ENCODE measurements around the gene TNXB. TPM values are rescaled to one million over a fixed set of nuclear protein-coding genes. Genes with fewer than 3 reads are reported as not detected.

The TNXB gene
- total and polyA plus RNA-seq, 9 of the 15 experiments (the other 6 are each of a cell fraction or from before 2014, with no cell fraction given) = 0.14 to 28.1 (median 12.4) TPM

- no peak for TF ChIP-seq CREB5 (CRISPR knock-in tag; IDR thresholded peaks at IDR 0.05)
- peak; percentile 39; the same call in 1 of the 2 replicates for TF ChIP-seq ZNF589 (CRISPR knock-in tag; IDR thresholded peaks at IDR 0.05; ENCODE audit: low read depth)
- TF ChIP-seq DLX4 (CRISPR knock-in tag; IDR thresholded peaks at IDR 0.05) = no peak
- TF ChIP-seq MLLT1 (IDR thresholded peaks at IDR 0.05) = no peak
- TF ChIP-seq NCOA6 (IDR thresholded peaks at IDR 0.05) = no peak
- peak; percentile 30; the same call in 1 of the 2 replicates for TF ChIP-seq ZNF24 (IDR thresholded peaks at IDR 0.05)
- TF ChIP-seq, protein P1, sequence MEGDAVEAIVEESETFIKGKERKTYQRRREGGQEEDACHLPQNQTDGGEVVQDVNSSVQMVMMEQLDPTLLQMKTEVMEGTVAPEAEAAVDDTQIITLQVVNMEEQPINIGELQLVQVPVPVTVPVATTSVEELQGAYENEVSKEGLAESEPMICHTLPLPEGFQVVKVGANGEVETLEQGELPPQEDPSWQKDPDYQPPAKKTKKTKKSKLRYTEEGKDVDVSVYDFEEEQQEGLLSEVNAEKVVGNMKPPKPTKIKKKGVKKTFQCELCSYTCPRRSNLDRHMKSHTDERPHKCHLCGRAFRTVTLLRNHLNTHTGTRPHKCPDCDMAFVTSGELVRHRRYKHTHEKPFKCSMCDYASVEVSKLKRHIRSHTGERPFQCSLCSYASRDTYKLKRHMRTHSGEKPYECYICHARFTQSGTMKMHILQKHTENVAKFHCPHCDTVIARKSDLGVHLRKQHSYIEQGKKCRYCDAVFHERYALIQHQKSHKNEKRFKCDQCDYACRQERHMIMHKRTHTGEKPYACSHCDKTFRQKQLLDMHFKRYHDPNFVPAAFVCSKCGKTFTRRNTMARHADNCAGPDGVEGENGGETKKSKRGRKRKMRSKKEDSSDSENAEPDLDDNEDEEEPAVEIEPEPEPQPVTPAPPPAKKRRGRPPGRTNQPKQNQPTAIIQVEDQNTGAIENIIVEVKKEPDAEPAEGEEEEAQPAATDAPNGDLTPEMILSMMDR (IDR thresholded peaks at IDR 0.05 in 2 of 3, conservative IDR thresholded peaks at IDR 0.05 in 1 of 3; ENCODE audit: insufficient read depth in 2 of 3, low read depth in 1 of 3, low read length in 3 of 3) = peak; percentile 98
- TF ChIP-seq NR4A1 (CRISPR knock-in tag; IDR thresholded peaks at IDR 0.05) = no peak
- TF ChIP-seq NR4A1 (tag; IDR thresholded peaks at IDR 0.05) = 0 out of 2 replicates have a peak, but pooled peaks have one; percentile 30
- no peak for TF ChIP-seq ZC3H8 (IDR thresholded peaks at IDR 0.05)
- TF ChIP-seq, protein P2, sequence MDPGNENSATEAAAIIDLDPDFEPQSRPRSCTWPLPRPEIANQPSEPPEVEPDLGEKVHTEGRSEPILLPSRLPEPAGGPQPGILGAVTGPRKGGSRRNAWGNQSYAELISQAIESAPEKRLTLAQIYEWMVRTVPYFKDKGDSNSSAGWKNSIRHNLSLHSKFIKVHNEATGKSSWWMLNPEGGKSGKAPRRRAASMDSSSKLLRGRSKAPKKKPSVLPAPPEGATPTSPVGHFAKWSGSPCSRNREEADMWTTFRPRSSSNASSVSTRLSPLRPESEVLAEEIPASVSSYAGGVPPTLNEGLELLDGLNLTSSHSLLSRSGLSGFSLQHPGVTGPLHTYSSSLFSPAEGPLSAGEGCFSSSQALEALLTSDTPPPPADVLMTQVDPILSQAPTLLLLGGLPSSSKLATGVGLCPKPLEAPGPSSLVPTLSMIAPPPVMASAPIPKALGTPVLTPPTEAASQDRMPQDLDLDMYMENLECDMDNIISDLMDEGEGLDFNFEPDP (CRISPR knock-in tag; IDR thresholded peaks at IDR 0.05) = no peak
- TF ChIP-seq SP2 (IDR thresholded peaks at IDR 0.05; ENCODE audit: extremely low read depth, low read depth, low read length, poor library complexity, severe bottlenecking) = no peak
- no peak for TF ChIP-seq ZNF668 (CRISPR knock-in tag; IDR thresholded peaks at IDR 0.05)
- TF ChIP-seq SOX6 (IDR thresholded peaks at IDR 0.05) = 0 out of 2 replicates have a peak, but pooled peaks have one; percentile 16
- TF ChIP-seq ZNF184 (CRISPR knock-in tag; IDR thresholded peaks at IDR 0.05) = no peak
- peak; percentile 92; the same call in 1 of the 2 replicates for TF ChIP-seq STAG1 (CRISPR knock-in tag; IDR thresholded peaks at IDR 0.05; ENCODE audit: borderline replicate concordance)
- peak; percentile 99 for TF ChIP-seq SMC3 (conservative IDR thresholded peaks at IDR 0.05; ENCODE audit: insufficient read depth, low read depth, low read length)
- TF ChIP-seq ADNP (tag; IDR thresholded peaks at IDR 0.05) = no peak
- 0 out of 2 replicates have a peak, but pooled peaks have one; percentile 34 for TF ChIP-seq RHOXF2B (CRISPR knock-in tag; conservative IDR thresholded peaks at IDR 0.05)
Observed at GRCh38 chr6:32118782-32119628, 9.9 kb upstream of the TNXB start (continued).

Data from K562 (cell line).